ENCODE results near the gene GAB2. TPM values are rescaled to one million over a fixed set of nuclear protein-coding genes. Genes with fewer than 3 reads are reported as not detected.

The GAB2 gene
- total RNA-seq, 4 donors from 2014 or later = 13.4 to 28.4 (median 19.8) TPM

DNA sequence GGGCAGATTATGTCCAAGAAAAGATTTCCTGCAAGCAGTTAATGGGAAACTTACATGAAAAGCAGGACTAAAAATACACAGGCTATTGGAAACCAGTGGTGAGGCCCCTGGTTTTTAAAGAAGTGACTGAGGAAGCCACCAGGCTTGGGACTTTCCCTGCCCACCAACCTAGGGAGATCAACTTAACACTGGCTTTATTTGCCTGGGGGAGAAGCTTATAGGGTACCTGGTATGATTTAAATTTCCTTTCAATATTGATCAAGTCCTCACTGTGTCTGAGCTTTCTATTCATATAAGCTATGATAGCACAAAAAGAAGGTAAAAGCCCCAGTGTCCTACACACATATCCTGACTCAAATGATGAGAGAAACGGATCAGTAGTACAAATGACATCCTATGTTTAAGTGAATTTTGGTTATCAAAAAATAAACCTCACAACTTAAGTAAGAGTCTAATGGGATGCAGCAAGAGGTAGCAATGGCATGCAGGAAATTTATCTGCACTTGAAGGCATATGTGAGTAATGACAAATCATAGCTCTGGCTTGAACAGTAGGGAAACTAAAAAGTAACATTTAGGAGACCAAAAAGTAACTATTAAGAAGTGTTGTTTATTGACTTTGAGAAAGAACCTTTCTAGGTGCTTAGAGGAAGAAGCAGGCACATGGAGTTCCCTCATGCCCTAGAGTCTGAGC is 85.3 kb downstream of the GAB2 start:
- TF ChIP-seq POLR2A (IDR thresholded peaks at IDR 0.05) = no peak
- no peak for TF ChIP-seq EP300 (IDR thresholded peaks at IDR 0.05)
- no peak for TF ChIP-seq POLR2AphosphoS5 (IDR thresholded peaks at IDR 0.05)
- TF ChIP-seq, protein P1, sequence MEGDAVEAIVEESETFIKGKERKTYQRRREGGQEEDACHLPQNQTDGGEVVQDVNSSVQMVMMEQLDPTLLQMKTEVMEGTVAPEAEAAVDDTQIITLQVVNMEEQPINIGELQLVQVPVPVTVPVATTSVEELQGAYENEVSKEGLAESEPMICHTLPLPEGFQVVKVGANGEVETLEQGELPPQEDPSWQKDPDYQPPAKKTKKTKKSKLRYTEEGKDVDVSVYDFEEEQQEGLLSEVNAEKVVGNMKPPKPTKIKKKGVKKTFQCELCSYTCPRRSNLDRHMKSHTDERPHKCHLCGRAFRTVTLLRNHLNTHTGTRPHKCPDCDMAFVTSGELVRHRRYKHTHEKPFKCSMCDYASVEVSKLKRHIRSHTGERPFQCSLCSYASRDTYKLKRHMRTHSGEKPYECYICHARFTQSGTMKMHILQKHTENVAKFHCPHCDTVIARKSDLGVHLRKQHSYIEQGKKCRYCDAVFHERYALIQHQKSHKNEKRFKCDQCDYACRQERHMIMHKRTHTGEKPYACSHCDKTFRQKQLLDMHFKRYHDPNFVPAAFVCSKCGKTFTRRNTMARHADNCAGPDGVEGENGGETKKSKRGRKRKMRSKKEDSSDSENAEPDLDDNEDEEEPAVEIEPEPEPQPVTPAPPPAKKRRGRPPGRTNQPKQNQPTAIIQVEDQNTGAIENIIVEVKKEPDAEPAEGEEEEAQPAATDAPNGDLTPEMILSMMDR (IDR thresholded peaks at IDR 0.05) = no peak
- H3K9me3 ChIP-seq = no peaks in the 10 kb centered on the region
- H3K27ac ChIP-seq = no peak overlapping the region
- peaks cover 2% of the 10 kb centered on the region for H3K4me1 ChIP-seq
- 77% methylated on average over 1 of the region's 1 CpG for WGBS
- H3K36me3 ChIP-seq = no peaks in the 10 kb centered on the region
- H3K27me3 ChIP-seq = no peaks in the 10 kb centered on the region
- DNase-seq (ENCODE audit: low spot score in 2 of 2) = no peak
- H3K4me3 ChIP-seq = no peak overlapping the region

DNA sequence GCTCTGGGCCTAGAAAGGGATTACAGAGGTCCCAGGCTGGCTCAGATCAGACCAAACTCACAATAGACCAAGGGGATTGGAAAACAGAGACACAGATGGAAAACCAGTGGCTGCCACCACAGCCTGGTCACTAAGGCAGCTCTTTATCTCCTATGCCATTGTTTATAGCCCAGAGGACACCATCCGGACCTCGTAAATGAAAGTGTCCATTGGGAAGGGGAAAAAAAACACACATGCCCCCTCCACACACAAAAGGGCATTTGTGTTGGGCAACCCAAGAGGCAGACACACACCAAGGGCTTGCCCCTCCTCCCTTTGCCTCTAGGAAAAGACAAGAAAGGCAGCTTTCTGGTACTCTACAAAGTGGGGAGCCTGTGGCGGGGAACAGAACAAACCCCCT is 85.9 kb downstream of the GAB2 start:
- 84% methylated on average over 3 of the region's 3 CpGs for WGBS
- H3K27ac ChIP-seq = no peak overlapping the region
- no peaks in the 10 kb centered on the region for H3K36me3 ChIP-seq
- H3K9me3 ChIP-seq = no peaks in the 10 kb centered on the region
- H3K4me3 ChIP-seq = no peak overlapping the region
- H3K4me1 ChIP-seq = peaks cover 2% of the 10 kb centered on the region
- no peak for TF ChIP-seq EP300 (IDR thresholded peaks at IDR 0.05)
- no peak for TF ChIP-seq POLR2AphosphoS5 (IDR thresholded peaks at IDR 0.05)
- no peak for TF ChIP-seq POLR2A (IDR thresholded peaks at IDR 0.05)
- TF ChIP-seq, protein P1 (IDR thresholded peaks at IDR 0.05) = no peak
- no peaks in the 10 kb centered on the region for H3K27me3 ChIP-seq
- DNase-seq (ENCODE audit: low spot score in 2 of 2) = no peak

DNA sequence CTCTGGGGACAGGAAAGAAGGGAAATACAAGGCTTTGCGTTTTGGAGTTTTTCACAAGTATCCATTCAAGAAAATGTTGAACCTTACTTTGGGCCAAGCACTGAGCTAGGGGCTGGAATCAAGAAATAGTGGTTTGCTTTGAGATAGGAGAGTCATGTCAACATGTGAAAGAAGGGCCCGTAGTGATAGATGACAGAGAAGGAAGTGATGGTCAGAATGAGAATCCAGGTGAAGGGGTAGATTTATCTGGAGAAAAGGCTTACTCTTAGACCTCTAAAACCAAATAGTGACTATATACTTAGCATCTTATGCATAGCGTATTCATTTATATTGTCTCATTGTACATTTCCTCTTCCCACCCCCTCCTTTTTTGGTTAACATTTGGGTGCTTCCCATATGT is 87.3 kb downstream of the GAB2 start:
- Histone ChIP-seq H3K4me3 (no peak overlapping the region), H3K36me3 (no peaks in the 10 kb centered on the region), H3K27ac (no peak overlapping the region), H3K4me1 (peaks cover 2% of the 10 kb centered on the region), H3K27me3 (no peaks in the 10 kb centered on the region), H3K9me3 (no peaks in the 10 kb centered on the region)
- WGBS = 85% methylated on average over 3 of the region's 3 CpGs
- TF ChIP-seq POLR2AphosphoS5 (IDR thresholded peaks at IDR 0.05) = no peak
- no peak for TF ChIP-seq POLR2A (IDR thresholded peaks at IDR 0.05)
- TF ChIP-seq, protein P1 (IDR thresholded peaks at IDR 0.05) = no peak
- TF ChIP-seq EP300 (IDR thresholded peaks at IDR 0.05) = no peak
- DNase-seq (ENCODE audit: low spot score in 2 of 2) = no peak

DNA sequence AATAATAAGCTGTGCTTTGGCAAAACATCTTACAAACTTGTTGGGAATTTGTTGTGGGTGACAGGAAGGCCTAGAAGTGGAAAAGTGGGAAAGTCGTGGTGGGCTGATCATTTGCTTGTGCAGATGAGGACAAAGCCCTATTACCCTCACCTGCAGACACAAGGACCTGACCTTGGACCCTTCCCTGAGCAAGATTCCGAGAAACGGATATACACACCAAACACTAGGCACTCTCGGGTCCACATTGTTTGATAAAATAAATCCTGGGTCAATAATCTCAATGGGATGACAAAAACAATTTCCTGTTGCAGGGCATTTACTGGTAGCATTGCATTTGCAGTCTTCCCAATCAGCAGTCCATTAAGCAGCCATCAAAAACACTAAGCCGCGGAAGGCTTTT is 89.7 kb downstream of the GAB2 start:
- no peak for DNase-seq (ENCODE audit: low spot score in 2 of 2)
- Histone ChIP-seq H3K4me3 (no peak overlapping the region), H3K27ac (no peak overlapping the region), H3K9me3 (no peaks in the 10 kb centered on the region), H3K36me3 (no peaks in the 10 kb centered on the region), H3K27me3 (no peaks in the 10 kb centered on the region), H3K4me1 (peaks cover 2% of the 10 kb centered on the region)
- WGBS = 87% methylated on average over 6 of the region's 6 CpGs
- TF ChIP-seq POLR2A (IDR thresholded peaks at IDR 0.05) = no peak
- TF ChIP-seq, protein P1 (IDR thresholded peaks at IDR 0.05) = no peak
- no peak for TF ChIP-seq POLR2AphosphoS5 (IDR thresholded peaks at IDR 0.05)
- TF ChIP-seq EP300 (IDR thresholded peaks at IDR 0.05) = no peak

DNA sequence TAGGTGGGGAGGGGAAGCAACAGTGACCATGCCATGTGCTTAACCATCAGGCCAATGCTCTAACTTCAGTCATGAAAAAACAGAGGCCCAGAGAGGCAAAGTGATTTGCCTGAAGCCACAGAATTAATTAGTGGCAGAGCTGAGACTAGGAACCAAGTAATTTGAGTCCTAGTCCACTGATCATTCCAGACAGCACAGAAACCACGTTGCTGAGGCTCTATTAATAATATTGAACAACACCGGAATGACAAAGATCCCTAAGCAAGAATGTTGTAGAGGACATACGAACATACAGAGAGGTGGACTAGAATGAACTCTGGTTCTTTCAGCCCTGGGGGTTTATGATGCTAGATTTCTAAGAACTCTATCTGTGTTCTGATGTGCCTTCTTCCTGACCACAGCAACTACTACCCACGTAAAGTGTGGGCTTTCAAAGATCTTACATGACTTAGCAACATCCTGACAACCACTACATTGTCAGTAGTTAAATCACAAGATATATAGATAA is 92.3 kb downstream of the GAB2 start:
- Histone ChIP-seq H3K4me3 (no peak overlapping the region), H3K27ac (no peak overlapping the region), H3K9me3 (no peaks in the 10 kb centered on the region), H3K36me3 (no peaks in the 10 kb centered on the region), H3K4me1 (no peaks in the 10 kb centered on the region), H3K27me3 (no peaks in the 10 kb centered on the region)
- WGBS = 57% methylated on average over 4 of the region's 4 CpGs
- TF ChIP-seq, protein P1 (IDR thresholded peaks at IDR 0.05) = no peak
- no peak for TF ChIP-seq POLR2A (IDR thresholded peaks at IDR 0.05)
- no peak for TF ChIP-seq POLR2AphosphoS5 (IDR thresholded peaks at IDR 0.05)
- TF ChIP-seq EP300 (IDR thresholded peaks at IDR 0.05) = no peak
- DNase-seq (ENCODE audit: low spot score in 2 of 2) = no peak

Data from suprapubic skin (tissue), 4 donors.